ENCODE measurements around the gene COPS3.
A peak's percentile ranks its signal among the peaks of the same experiment; 100 is the strongest.

The COPS3 gene

GRCh38 chr17:17239832-17240231, 41.2 kb downstream of the COPS3 start:
- DNase-seq: no peak

DNA sequence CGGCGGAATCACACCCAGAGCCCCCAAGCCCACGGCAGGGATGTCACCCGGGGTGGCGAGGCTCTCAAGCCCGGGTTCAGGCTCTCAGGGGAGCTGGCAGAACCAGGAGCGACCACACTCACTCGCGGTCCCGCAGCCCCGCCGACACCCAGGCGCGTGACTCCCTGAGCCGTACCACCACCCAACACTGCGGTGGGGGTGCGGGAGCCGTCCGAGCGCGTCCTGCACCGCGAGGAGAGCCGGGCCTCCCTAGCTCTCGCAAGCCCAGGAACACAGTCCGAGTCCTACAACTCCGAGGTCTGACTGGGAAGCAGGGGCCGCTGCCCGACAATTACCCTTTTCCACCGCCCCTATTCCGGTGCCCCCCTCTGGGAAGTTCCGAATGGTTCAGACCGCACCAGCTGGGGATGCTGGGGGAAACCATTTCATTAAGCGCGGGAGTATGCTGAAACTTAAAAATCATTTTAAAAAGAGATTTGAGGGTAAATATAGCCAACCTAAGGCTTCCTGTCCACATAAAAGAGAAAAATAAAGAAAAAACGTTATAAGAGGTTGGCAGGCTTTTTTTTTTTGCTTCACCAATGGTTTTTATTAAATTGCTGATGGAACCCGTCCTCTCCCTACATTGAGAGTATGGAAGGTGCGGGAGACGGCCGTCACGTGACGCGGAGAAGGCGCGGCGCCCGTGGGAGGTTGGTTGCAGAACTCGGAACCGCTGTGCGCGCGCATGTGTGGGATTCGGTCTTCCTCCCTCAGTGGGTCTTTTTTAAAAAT, 43.8 kb downstream of the COPS3 start, which contains the start of gene FLCN:
TSS of gene FLCN (minus strand) at position 143 of the 774 bp plus-strand sequence. CDS start 9,031 bp downstream, outside the sequence.
- DNase-seq: peak; percentile 71

GRCh38 chr17:17236295-17237025, 44.6 kb downstream of the COPS3 start:
- no peak for DNase-seq

DNA sequence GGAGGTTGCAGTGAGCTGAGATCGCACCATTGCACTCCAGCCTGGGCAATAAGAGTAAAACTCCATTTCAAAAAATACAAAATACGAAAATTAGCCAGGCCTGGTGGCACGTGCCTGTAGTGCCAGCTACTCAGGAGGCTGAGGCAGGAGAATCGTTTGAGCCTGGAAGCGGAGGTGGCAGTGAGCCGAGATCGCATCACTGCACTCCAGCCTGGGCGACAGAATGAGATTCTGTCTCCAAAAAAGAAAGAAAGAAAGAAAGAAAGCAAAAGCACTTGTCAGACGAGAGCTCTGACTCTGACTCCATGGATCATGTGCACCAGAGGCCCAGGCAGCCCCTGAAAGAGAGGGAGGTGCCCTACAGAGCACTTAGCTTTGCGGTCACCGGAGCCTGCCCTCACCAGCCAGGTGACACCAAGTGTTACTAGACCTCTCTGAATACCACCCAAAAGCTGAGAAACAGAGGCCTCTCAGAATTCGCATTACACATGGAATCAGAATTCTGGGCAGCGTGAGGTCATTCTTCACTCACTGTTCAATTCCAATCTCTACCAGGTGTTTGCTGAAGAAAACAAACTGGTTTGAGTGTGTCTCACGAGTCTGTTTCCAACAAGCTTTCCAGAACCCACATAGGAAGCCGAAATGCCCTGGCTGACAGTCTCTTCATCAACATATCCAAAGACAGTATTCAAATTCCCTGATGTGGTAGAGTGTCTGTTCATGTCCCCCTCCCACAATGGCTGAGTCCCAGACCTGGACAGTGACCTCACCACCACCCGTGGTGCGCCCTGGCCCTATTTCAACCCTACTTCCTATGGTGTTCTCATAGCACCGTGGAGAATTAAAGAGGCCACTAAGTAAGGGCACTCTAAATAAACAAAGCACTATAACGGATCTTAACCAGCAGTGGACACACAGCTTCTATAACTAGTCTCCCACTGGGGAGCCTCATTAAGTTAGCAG, 45.6 kb downstream of the COPS3 start:
- DNase-seq: no peak

- no peak for DNase-seq
Observed at GRCh38 chr17:17232303-17232621, 48.8 kb downstream of the COPS3 start.

DNA sequence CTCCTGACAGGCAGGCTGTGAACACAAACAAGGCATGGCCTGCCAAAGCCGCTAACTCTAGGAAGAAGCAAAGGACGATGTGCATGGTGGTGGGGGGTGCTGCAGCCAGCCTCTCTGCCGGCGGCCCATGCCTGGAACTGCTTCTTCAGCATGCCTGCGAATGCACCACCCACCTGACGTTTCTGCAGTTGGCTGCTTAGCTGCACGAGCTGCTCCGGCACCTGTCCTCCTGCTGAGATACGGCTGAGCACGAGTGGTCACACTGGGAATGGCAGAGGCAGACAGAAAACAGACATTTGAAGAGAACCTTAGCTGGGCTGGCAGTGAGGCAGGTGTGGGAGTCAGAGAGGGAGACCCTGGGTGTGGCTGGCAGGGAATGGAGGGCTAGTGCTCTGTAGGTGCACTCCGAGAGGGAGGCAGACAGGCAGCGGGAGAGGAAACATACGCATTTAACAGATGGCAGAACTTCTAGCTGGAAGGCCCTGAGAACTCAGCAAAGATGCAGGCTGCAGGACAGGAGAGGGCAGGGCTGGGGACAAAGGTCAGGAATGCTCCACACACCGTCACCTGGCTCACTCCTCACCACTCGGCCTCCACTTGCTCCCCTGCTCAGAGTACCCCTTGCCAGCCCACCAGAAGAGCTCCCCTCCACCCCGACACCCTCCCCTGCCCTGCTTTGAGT, 49.3 kb downstream of the COPS3 start:
- no peak for DNase-seq

DNA sequence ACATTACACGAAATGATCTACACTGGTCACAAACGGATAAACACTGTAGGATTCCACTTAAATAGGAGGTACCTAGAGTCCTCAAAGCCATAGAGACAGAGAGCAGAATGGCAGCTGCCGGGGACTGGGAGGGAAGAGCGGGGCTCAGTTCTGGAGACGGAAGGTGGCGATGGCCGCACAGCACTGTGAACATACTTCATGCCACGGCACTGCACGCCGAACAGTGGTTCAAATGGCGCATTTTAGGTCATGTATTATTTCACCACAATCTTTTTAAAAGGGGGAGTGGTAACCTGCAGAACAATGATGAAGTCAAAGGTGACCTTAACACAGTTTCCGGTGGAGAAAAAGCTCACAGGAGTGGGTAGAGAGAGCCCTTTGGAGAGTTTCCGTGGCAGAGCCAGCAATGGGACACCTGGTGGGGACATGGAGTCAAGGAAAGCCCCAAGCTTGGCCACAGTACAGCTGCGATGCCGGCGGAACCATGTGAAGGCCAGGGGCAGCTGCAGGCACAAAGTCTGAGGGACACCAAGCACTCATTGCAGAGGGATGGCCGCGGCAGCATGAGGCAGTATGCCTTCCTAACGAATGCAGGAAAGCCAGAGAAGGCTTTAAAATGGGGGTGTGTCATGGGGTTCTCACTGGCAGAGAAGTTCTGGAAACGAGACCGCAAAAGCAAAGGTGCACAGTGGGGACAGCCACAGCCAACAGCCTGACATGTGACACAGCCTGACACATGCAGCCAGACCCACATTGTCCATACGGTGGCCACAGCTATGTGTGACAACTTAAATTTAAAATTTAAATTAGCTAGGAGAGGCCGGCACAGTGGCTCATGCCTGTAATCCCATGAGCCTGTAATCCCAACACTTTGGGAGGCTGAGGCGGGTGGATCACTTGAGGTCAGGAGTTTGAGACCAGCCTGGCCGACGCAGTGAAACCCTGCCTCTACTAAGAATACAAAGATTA, 51.3 kb downstream of the COPS3 start:
- DNase-seq: no peak

- no peak for DNase-seq
Observed at GRCh38 chr17:17228521-17229279, 52.3 kb downstream of the COPS3 start.

GRCh38 chr17:17227608-17228520, 53.2 kb downstream of the COPS3 start:
- DNase-seq: no peak

DNA sequence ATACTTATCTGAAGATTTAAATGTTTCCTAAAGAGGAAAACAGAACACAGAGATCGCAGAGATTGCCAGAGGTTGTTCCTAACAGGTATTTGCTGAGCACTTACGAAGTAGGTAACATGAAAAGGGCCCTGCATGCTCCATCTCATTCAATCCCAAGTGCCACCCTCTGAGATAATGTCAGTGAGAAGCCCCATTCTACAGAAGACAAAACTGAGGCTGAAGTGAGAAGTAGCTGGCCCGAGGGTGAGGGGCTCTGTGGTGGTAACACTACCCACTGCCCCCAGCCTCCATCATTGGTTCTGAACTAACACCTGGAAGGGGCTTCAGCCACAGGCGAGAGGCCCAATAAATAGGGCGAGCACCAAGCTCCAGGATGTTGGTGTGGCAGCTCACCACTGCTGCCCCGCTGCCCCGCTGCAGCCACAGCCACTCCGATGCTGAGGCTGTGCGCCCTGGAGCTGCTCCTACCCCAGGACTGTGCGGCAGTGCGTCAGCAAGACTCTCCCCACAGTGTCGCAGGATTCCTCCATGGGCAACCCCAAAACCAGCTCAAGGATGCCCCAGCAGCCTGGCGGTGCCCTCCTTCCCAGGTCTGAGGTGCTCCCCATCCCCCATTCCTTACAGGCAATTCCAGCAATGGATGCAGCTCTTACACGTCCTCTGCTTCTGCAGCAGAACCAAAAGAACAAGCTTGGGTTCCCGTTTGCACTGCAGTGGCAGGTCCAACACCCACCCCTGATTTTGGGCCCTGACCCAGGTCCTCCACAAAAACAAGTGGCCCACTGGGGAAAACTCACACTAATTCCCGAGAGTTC, 54.4 kb downstream of the COPS3 start:
- DNase-seq: no peak

GRCh38 chr17:17225901-17226300, 55.1 kb downstream of the COPS3 start:
- DNase-seq: no peak

- DNase-seq: no peak
Observed at GRCh38 chr17:17224137-17224536, 56.9 kb downstream of the COPS3 start.

GRCh38 chr17:17223736-17224135, 57.3 kb downstream of the COPS3 start:
- DNase-seq: no peak

DNA sequence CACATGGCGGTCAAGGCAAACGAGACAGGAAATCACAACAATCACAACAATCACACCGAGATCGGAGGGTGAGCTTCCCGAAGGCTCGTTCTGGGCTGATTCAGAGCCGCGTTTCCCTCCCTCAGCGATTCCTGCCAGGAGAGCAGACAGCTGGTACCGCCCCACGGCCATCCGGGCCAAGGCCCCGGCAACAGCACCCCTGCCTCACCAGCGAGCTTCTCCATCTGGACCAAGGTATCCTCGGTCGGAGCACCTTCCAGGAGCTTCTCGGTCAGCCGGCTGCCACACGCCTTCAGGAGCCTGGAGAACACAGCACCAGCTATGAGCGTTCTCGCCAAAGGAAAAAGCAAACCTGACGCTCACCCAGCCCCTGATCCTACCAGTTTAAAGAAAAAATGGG, 59.7 kb downstream of the COPS3 start:
- DNase-seq: no peak

- peak; percentile 68 for DNase-seq
Observed at GRCh38 chr17:17220529-17220928, 60.5 kb downstream of the COPS3 start.

DNA sequence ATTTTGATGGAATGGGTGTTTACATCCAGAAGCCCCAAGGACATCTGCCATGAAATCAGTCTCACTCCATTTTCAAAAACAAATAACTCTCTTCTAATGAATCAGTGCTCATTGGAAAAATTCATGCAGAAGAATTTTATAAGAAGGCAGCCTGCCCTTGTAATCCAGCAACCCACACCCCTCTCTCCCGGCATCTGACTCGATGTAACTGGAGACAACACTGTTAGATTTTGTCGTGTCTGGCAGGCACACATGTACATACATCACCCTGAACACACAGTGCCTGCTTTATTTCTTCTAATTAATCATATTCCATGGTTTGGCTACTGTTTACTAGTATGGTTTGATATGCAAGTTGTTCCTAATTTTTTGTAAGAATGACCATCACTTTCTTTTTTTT, 63.1 kb downstream of the COPS3 start:
- DNase-seq: no peak

DNA sequence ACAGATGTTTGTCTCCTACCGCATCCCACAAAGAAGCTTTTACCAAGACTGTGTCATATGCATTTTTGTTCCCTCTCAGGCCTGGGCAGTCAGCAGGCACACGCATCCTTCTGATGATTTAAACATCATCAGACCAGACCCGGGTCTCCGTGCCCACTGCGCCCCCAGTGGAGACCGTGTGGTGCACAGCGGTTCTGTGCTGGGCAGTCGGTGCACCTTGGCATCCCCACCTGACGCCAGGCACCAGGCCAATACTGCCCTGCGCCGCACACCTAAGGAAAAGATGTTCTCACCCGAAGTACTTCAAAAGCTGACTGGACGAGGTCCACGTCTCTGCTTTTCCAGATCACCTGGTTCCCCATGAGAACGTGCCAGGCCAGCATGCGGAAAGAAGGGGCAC, 64.3 kb downstream of the COPS3 start:
- DNase-seq: no peak

- DNase-seq: no peak
Observed at GRCh38 chr17:17216236-17216635, 64.8 kb downstream of the COPS3 start.

- DNase-seq: no peak
Observed at GRCh38 chr17:17215575-17215974, 65.5 kb downstream of the COPS3 start.
